Osteoblast (primary cell): ENCODE data around the gene ASPHD1. TPM values are rescaled to one million over a fixed set of nuclear protein-coding genes. Genes with fewer than 3 reads are reported as not detected.

Experiments
- DNase-seq: peaks from one replicate; pipeline ENCODE4 v3.0.0; 2011; ENCODE audit warnings: low spot score, mixed read lengths; ENCODE audit not compliant: insufficient read length; ENCODE audit errors: missing footprints
- H2AFZ ChIP-seq: 2 replicates; pipeline ENCODE4 v1.6.0; 2011; ENCODE audit warnings: mild to moderate bottlenecking, low read length
- H3K27ac ChIP-seq: 2 replicates; pipeline ENCODE4 v1.5.1; 2011; ENCODE audit warnings: mild to moderate bottlenecking, low read depth, low read length, moderate library complexity
- H3K27me3 ChIP-seq: 2 replicates; pipeline ENCODE4 v1.6.0; 2012; ENCODE audit warnings: mild to moderate bottlenecking, control low read depth, inconsistent platforms, low read length, moderate library complexity; ENCODE audit not compliant: insufficient read depth
- H3K36me3 ChIP-seq: 2 replicates; pipeline ENCODE4 v1.5.1; 2011; ENCODE audit warnings: mild to moderate bottlenecking, low read length, control low read depth, moderate library complexity; ENCODE audit not compliant: insufficient read depth
- H3K4me1 ChIP-seq: 2 replicates; pipeline ENCODE4 v1.5.1; 2011; ENCODE audit warnings: mild to moderate bottlenecking, low read length, control low read depth, moderate library complexity; ENCODE audit not compliant: insufficient read depth
- H3K4me2 ChIP-seq: 2 replicates; pipeline ENCODE4 v1.6.0; 2011; ENCODE audit warnings: mild to moderate bottlenecking, low read length; ENCODE audit not compliant: insufficient read depth
- H3K4me3 ChIP-seq: fragments of 200-600 bp; sonication (generic); 3 replicates; pipeline ENCODE4 v1.5.1; 2012; ENCODE audit warnings: mild to moderate bottlenecking, low read length, inconsistent platforms; ENCODE audit not compliant: insufficient read depth
- H3K79me2 ChIP-seq: 2 replicates; pipeline ENCODE4 v1.6.0; 2012; ENCODE audit warnings: mild to moderate bottlenecking, low read length, control low read depth, inconsistent platforms; ENCODE audit not compliant: insufficient read depth
- H3K9me3 ChIP-seq: 2 replicates; pipeline ENCODE4 v1.5.1; 2011; ENCODE audit warnings: low read depth, low read length, control low read depth
- H4K20me1 ChIP-seq: 2 replicates; pipeline ENCODE4 v1.6.0; 2012; ENCODE audit warnings: mild to moderate bottlenecking, low read length, control low read depth; ENCODE audit not compliant: insufficient read depth
- CTCF ChIP-seq: IDR thresholded peaks from 2 replicates; pipeline ENCODE4 v1.5.1; 2011; ENCODE audit warnings: mild to moderate bottlenecking, low read depth, low read length, moderate library complexity; ENCODE audit errors: extremely low read depth
- total RNA-seq: library from RNA; depleted of rRNA; stranded (reverse); fragments of >200 nt; gene quantifications from 2 replicates; pipeline ENCODE4 v1.2.3, GENCODE V29; 2012

ASPHD1 gene
- total RNA-seq, 1 donor: 1.8 TPM

- TF ChIP-seq CTCF: no peak
- Histone ChIP-seq H3K4me3 (no peak overlapping the region), H3K79me2 (peaks cover 54% of the 10 kb centered on the region), H3K36me3 (peaks cover 35% of the 10 kb centered on the region), H2AFZ (no peak overlapping the region), H3K4me2 (no peak overlapping the region), H3K27ac (no peak overlapping the region), H3K27me3 (no peaks in the 10 kb centered on the region), H4K20me1 (peaks cover 13% of the 10 kb centered on the region), H3K4me1 (peaks cover 17% of the 10 kb centered on the region), H3K9me3 (no peaks in the 10 kb centered on the region)
- no peak for DNase-seq
Observed at GRCh38 chr16:29922986-29923501, 22.8 kb downstream of the ASPHD1 start.

- Histone ChIP-seq H3K27ac (peak overlapping the region; percentile 84), H3K9me3 (no peaks in the 10 kb centered on the region), H4K20me1 (peaks cover 13% of the 10 kb centered on the region), H3K79me2 (peaks cover 51% of the 10 kb centered on the region), H3K36me3 (peaks cover 24% of the 10 kb centered on the region), H3K4me3 (peak overlapping the region; percentile 95), H3K27me3 (no peaks in the 10 kb centered on the region), H2AFZ (peak overlapping the region; percentile 39), H3K4me2 (peak overlapping the region; percentile 100), H3K4me1 (peaks cover 17% of the 10 kb centered on the region)
- DNase-seq: peak; percentile 25
- no peak for TF ChIP-seq CTCF
Observed at GRCh38 chr16:29925105-29925756, 24.9 kb downstream of the ASPHD1 start.

GRCh38 chr16:29925781-29926710, 25.8 kb downstream of the ASPHD1 start, which contains the start of gene KCTD13:
Gene KCTD13, minus strand, starts transcription at chr16:29926226. Its CDS starts 193 bp downstream, at chr16:29926033.
- Histone ChIP-seq H3K4me3 (peak within 1 kb of the TSS; percentile 95), H3K79me2 (peaks cover 43% of the 10 kb centered on the region), H4K20me1 (peaks cover 13% of the 10 kb centered on the region), H3K4me2 (peak within 1 kb of the TSS; percentile 100), H2AFZ (peak within 1 kb of the TSS; percentile 99), H3K4me1 (peaks cover 17% of the 10 kb centered on the region), H3K27me3 (no peaks in the 10 kb centered on the region), H3K9me3 (no peaks in the 10 kb centered on the region), H3K27ac (peak within 1 kb of the TSS; percentile 84), H3K36me3 (peaks cover 16% of the 10 kb centered on the region)
- peak; percentile 99 for DNase-seq
- no peak for TF ChIP-seq CTCF

- Histone ChIP-seq H3K4me1 (peaks cover 17% of the 10 kb centered on the region), H3K36me3 (peaks cover 9% of the 10 kb centered on the region), H3K27ac (peak overlapping the region; percentile 84), H3K27me3 (no peaks in the 10 kb centered on the region), H3K9me3 (no peaks in the 10 kb centered on the region), H3K79me2 (peaks cover 37% of the 10 kb centered on the region), H4K20me1 (peaks cover 13% of the 10 kb centered on the region), H2AFZ (peak overlapping the region; percentile 99), H3K4me3 (peak overlapping the region; percentile 95), H3K4me2 (peak overlapping the region; percentile 100)
- DNase-seq: peak; percentile 77
- no peak for TF ChIP-seq CTCF
Observed at GRCh38 chr16:29926711-29927052, 26.4 kb downstream of the ASPHD1 start.
